Measurements from ENCODE around the gene PCBP3. TPM values are rescaled to one million over a fixed set of nuclear protein-coding genes. Genes with fewer than 3 reads are reported as not detected.

PCBP3 gene
- total RNA-seq, 2 experiments from 2014 or later: 1.9 to 2.2 TPM

DNA sequence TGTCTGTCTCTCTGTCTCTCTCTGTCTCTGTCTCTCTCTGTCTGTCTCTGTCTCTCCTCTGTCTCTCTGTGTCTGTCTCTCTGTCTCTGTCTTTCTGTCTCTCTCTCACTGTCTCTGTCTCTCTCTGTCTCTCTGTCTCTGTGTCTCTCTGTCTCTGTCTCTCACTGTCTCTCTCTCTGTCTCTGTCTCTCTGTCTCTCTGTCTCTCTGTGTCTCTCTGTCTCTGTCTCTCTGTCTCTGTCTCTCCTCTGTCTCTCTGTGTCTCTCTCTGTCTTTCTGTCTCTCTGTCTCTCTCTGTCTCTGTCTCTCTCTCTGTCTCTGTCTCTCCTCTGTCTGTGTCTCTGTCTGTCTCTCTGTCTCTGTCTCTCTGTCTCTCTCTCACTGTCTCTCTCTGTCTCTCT lies 337.2 kb downstream of the PCBP3 start:
- intact Hi-C loops (cut with micrococcal nuclease): no loop called here

GRCh38 chr21:45981151-45982091 lies 337.9 kb downstream of the PCBP3 start, which contains the start of gene COL6A1:
COL6A1 (plus strand) TSS chr21:45981770; CDS start chr21:45981851, 81 bp downstream.
- ATAC-seq: peak; percentile 62
- POLR2A ChIA-PET: interaction anchor here (1.2 kb wide), 1 partner anchor 11 kb away, joined by 3 read pairs; no protein-coding TSS in a partner anchor
- Mint-ChIP-seq H3K4me1 (ENCODE audit: low read depth) (peaks cover 8% of the 10 kb centered on the region), H3K27ac (no peak within 1 kb of the TSS), H3K9me3 (no peaks in the 10 kb centered on the region), H3K27me3 (peaks cover 6% of the 10 kb centered on the region), H3K4me3 (peak within 1 kb of the TSS; percentile 43), H3K36me3 (ENCODE audit: low read depth) (no peaks in the 10 kb centered on the region)
- DNase-seq: peak; percentile 70
- no peak for TF ChIP-seq CTCF (IDR thresholded peaks at IDR 0.05)
- CTCF ChIA-PET: interaction anchor here (0.6 to 1.0 kb wide), 3 partner anchors 10 to 304 kb away, joined by 3 read pairs; no protein-coding TSS in a partner anchor
- intact Hi-C loops (cut with micrococcal nuclease): no loop called here

More for the DNA sequence above, 337.2 kb downstream of the PCBP3 start:
- Mint-ChIP-seq H3K4me1 (ENCODE audit: low read depth) (peaks cover 14% of the 10 kb centered on the region), H3K9me3 (no peaks in the 10 kb centered on the region), H3K36me3 (ENCODE audit: low read depth) (no peaks in the 10 kb centered on the region), H3K27me3 (peaks cover 11% of the 10 kb centered on the region), H3K27ac (no peak overlapping the region), H3K4me3 (no peak overlapping the region)
- no peak for ATAC-seq
- DNase-seq: no peak
- TF ChIP-seq CTCF (IDR thresholded peaks at IDR 0.05): no peak
- POLR2A ChIA-PET: interaction anchor here (1.2 kb wide), 1 partner anchor 12 kb away, joined by 3 read pairs; no protein-coding TSS in a partner anchor
- CTCF ChIA-PET: interaction anchor here (1.0 kb wide), 1 partner anchor 163 kb away, joined by 3 read pairs; no protein-coding TSS in a partner anchor

GRCh38 chr21:45982092-45982757 lies 338.7 kb downstream of the PCBP3 start:
- Mint-ChIP-seq H3K9me3 (no peaks in the 10 kb centered on the region), H3K27me3 (peaks cover 3% of the 10 kb centered on the region), H3K36me3 (ENCODE audit: low read depth) (no peaks in the 10 kb centered on the region), H3K4me3 (peak overlapping the region; percentile 43), H3K27ac (no peak overlapping the region), H3K4me1 (ENCODE audit: low read depth) (peaks cover 8% of the 10 kb centered on the region)
- POLR2A ChIA-PET: no interaction called here
- DNase-seq (peak; percentile 6), ATAC-seq (no peak)
- intact Hi-C loops (cut with micrococcal nuclease): no loop called here
- no peak for TF ChIP-seq CTCF (IDR thresholded peaks at IDR 0.05)
- CTCF ChIA-PET: interaction anchor here (0.8 to 0.9 kb wide), 3 partner anchors 9 to 303 kb away, joined by 3 read pairs; no protein-coding TSS in a partner anchor

GRCh38 chr21:45982758-45983648 lies 339.5 kb downstream of the PCBP3 start:
- CTCF ChIA-PET: interaction anchor here (0.8 to 0.9 kb wide), 2 partner anchors 10 to 160 kb away, joined by 3 read pairs; no protein-coding TSS in a partner anchor
- no peaks in the 10 kb centered on the region for H3K9me3 Mint-ChIP-seq
- peaks cover 3% of the 10 kb centered on the region for H3K27me3 Mint-ChIP-seq
- intact Hi-C loops (cut with micrococcal nuclease): no loop called here
- no peak overlapping the region for H3K27ac Mint-ChIP-seq
- TF ChIP-seq CTCF (IDR thresholded peaks at IDR 0.05): no peak
- H3K4me3 Mint-ChIP-seq: peak overlapping the region; percentile 43
- H3K4me1 Mint-ChIP-seq (ENCODE audit: low read depth): peaks cover 8% of the 10 kb centered on the region
- ATAC-seq (no peak), DNase-seq (peak; percentile 2)
- H3K36me3 Mint-ChIP-seq (ENCODE audit: low read depth): no peaks in the 10 kb centered on the region
- POLR2A ChIA-PET: no interaction called here
